KMS-11 (cell line): Measurements from ENCODE around the gene MYH14.

Source experiments
- H2AFZ ChIP-seq: fragments of 200-600 bp; sonication (generic); 2 replicates; pipeline ENCODE4 v1.6.1; 2016; ENCODE audit warnings: antibody characterized with exemption, mixed run types, low read depth
- H3K27ac ChIP-seq: fragments of 200-600 bp; sonication (generic); 2 replicates; pipeline ENCODE4 v1.6.1; 2016; ENCODE audit warnings: mild to moderate bottlenecking, mixed run types
- H3K27me3 ChIP-seq: fragments of 200-600 bp; sonication (generic); 2 replicates; pipeline ENCODE4 v1.6.1; 2017; ENCODE audit warnings: mild to moderate bottlenecking, low read depth, mixed run types, moderate library complexity; ENCODE audit not compliant: insufficient read depth
- H3K36me3 ChIP-seq: fragments of 200-600 bp; sonication (generic); 2 replicates; pipeline ENCODE4 v1.6.1; 2017; ENCODE audit warnings: mild to moderate bottlenecking, mixed run types; ENCODE audit not compliant: insufficient read depth
- H3K4me1 ChIP-seq: fragments of 200-600 bp; sonication (generic); 2 replicates; pipeline ENCODE4 v1.6.1; 2016; ENCODE audit warnings: mild to moderate bottlenecking, low read depth, mixed run types; ENCODE audit not compliant: poor library complexity, severe bottlenecking
- H3K4me2 ChIP-seq: fragments of 200-600 bp; sonication (generic); 2 replicates; pipeline ENCODE4 v1.7.0; 2016; ENCODE audit warnings: mild to moderate bottlenecking, mixed run types
- H3K4me3 ChIP-seq: fragments of 200-600 bp; sonication (generic); IDR thresholded peaks from 2 replicates; pipeline ENCODE4 v1.6.1; 2017; ENCODE audit warnings: low read depth, low read length, mixed read lengths; ENCODE audit not compliant: insufficient read depth
- H3K79me2 ChIP-seq: fragments of 200-600 bp; sonication (generic); 2 replicates; pipeline ENCODE4 v1.6.1; 2016; ENCODE audit warnings: low read depth, mixed run types; ENCODE audit not compliant: insufficient read depth
- H3K9ac ChIP-seq: fragments of 200-600 bp; sonication (generic); 2 replicates; pipeline ENCODE4 v1.6.1; 2016; ENCODE audit warnings: mild to moderate bottlenecking, mixed run types
- H4K20me1 ChIP-seq: fragments of 200-600 bp; sonication (generic); 2 replicates; pipeline ENCODE4 v1.6.1; 2016; ENCODE audit warnings: mild to moderate bottlenecking, mixed run types; ENCODE audit not compliant: insufficient read depth
- TF ChIP-seq, protein P1 (sequence below): fragments of 200-600 bp; sonication (generic); conservative IDR thresholded peaks from 2 replicates; pipeline ENCODE4 v1.6.1; 2017; ENCODE audit warnings: low read depth, mild to moderate bottlenecking, antibody characterized with exemption, low read length, moderate library complexity, mixed read lengths

MYH14 gene

DNA sequence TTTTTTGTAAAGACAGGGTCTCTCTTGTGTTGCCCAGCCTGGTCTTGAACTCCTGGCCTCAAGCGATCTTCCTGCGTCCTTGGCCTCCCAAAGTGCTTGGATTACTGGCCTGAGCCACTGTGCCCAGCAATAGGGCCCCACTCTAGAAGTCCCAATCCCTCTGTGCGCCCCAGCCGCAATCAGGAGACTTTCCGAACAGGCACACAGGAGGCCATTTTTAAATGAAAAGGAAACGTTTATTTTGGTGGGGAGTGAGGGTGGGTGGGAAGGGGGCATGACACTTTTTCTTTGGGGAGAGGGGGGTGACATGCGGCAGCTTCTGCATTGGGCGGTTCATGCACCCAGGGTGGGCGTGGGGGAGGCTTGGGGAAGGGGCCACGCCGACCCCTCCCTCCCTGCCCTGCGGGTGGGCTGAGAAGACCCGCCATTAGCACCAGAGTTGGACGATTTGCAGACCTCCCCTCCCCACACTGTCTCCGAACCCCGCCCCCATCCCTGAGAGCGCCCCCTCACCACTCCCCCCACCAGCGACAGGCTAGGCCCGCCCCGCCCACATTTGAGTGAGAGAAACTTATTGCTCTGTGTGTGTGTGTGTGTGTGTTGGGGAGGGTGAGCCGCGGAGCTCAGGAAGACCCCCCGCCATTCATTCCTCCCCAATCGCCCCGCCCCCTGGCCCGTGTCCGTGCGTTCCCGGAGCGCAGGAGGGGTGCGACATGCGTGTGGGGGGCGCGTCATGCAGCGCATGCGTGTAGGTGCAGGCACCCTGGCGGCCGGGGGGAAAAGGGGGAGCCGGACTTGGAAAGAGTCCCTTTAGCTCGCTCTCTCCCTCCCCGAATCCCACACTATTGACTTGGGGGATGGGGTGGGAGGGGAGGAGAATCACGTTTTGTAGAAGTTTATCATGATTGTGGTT is 108.6 kb downstream of the MYH14 start:
- Histone ChIP-seq H3K4me2 (no peak overlapping the region), H3K4me3 (no peak overlapping the region)

DNA sequence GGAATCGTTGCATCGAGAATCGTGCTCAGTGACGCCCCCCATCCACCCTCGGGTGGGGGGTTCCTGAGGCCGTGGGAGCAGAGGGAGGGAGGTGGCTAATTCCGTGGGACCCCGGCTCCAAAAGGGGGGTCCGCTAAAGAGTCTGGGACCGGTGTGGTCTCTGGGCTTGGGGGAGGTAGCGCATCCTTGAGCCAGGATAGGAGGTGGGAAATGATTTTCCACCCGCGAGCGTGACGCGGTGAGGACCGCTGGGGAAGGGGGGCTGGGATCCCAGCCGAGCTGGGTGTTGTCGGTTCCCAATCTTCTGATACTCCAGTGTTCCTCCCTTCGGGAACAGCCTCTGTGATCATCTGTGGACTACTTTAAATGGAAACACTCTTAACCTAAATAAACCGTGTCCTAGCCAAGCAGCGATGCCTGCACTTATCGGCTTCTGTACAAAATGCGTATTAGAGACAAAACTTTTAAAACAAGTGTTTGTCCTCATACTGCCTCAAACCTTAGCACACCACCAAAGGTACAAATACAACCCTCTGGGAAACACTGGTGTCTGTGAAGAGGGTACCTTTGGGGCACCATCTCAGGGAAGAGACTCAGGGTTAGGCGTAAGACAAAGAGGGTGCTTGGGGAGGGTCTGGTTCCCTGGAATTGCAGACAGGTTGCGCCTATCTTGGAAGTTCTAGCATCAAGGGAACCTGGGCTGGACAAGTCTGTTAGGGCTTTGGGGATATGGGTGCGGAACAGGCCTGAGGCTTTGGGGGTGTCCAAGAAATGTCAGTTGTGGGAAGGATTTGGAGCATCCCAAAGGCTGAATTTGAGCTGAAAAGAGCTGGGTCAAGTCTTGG is 109.8 kb downstream of the MYH14 start:
- Histone ChIP-seq H3K4me3 (no peak overlapping the region), H3K9ac (no peak overlapping the region), H2AFZ (no peak overlapping the region), H3K36me3 (no peaks in the 10 kb centered on the region), H3K27me3 (peaks cover 28% of the 10 kb centered on the region; the same call in 1 of the 2 replicates), H4K20me1 (no peaks in the 10 kb centered on the region), H3K27ac (no peak overlapping the region), H3K4me2 (no peak overlapping the region), H3K4me1 (no peaks in the 10 kb centered on the region), H3K79me2 (no peaks in the 10 kb centered on the region)
- TF ChIP-seq, protein P1, sequence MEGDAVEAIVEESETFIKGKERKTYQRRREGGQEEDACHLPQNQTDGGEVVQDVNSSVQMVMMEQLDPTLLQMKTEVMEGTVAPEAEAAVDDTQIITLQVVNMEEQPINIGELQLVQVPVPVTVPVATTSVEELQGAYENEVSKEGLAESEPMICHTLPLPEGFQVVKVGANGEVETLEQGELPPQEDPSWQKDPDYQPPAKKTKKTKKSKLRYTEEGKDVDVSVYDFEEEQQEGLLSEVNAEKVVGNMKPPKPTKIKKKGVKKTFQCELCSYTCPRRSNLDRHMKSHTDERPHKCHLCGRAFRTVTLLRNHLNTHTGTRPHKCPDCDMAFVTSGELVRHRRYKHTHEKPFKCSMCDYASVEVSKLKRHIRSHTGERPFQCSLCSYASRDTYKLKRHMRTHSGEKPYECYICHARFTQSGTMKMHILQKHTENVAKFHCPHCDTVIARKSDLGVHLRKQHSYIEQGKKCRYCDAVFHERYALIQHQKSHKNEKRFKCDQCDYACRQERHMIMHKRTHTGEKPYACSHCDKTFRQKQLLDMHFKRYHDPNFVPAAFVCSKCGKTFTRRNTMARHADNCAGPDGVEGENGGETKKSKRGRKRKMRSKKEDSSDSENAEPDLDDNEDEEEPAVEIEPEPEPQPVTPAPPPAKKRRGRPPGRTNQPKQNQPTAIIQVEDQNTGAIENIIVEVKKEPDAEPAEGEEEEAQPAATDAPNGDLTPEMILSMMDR = no peak

More for the DNA sequence above, 108.6 kb downstream of the MYH14 start:
- TF ChIP-seq, protein P1 = no peak
- H3K4me1 ChIP-seq = no peaks in the 10 kb centered on the region
- no peaks in the 10 kb centered on the region for H3K36me3 ChIP-seq
- no peak overlapping the region for H3K27ac ChIP-seq
- H2AFZ ChIP-seq = no peak overlapping the region
- H3K9ac ChIP-seq = no peak overlapping the region
- H3K27me3 ChIP-seq = peaks cover 23% of the 10 kb centered on the region; the same call in 1 of the 2 replicates
- no peaks in the 10 kb centered on the region for H4K20me1 ChIP-seq
- no peaks in the 10 kb centered on the region for H3K79me2 ChIP-seq

DNA sequence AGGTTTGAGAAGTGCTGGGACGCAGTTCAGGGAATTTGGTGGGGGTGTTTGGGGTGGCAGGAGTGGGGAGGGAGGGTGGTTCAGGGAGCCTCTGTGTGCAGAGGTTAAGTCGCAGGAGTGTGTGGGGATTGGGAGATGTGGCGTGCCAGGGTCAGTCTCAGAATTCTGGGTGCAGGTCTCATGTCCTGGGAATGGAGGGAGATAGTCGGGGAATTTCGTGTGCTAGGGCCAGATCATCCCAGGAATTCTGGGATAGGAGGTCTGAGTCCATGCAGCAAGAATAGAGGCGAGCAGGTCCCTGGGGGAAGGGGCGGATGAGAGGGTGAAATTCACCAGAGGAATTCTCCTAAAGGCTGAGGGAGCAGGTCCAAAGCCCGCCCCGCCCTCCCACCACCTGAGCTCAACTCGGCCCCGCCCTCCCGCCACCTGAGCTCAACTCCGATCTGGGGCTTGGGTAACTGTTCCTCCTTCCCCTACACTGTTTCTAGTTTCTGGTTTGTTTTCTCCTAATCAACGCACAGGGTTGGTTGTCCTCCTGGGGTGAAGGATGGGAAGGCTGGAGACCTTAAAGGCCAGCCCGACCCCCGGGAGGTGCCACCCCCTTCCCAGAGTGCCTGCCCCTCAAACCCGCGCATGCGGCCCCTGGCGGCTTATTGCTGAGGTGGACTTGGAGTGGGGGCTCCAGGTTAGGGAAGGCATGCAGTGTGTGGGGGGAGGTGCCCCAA is 110.6 kb downstream of the MYH14 start:
- Histone ChIP-seq H3K27me3 (peaks cover 29% of the 10 kb centered on the region; the same call in 1 of the 2 replicates), H2AFZ (no peak overlapping the region), H3K27ac (no peak overlapping the region), H3K4me1 (no peaks in the 10 kb centered on the region), H3K9ac (no peak overlapping the region), H3K36me3 (no peaks in the 10 kb centered on the region), H3K4me3 (no peak overlapping the region), H3K4me2 (no peak overlapping the region), H4K20me1 (no peaks in the 10 kb centered on the region), H3K79me2 (no peaks in the 10 kb centered on the region)
- TF ChIP-seq, protein P1 = no peak
